ENCODE results near the gene NPHP4. TPM values are rescaled to one million over a fixed set of nuclear protein-coding genes. Genes with fewer than 3 reads are reported as not detected.

Gene NPHP4
- total and polyA plus RNA-seq, 9 of the 15 experiments (the other 6 are each of a cell fraction or from before 2014, with no cell fraction given): 0.52 to 26.2 (median 6.7) TPM

DNA sequence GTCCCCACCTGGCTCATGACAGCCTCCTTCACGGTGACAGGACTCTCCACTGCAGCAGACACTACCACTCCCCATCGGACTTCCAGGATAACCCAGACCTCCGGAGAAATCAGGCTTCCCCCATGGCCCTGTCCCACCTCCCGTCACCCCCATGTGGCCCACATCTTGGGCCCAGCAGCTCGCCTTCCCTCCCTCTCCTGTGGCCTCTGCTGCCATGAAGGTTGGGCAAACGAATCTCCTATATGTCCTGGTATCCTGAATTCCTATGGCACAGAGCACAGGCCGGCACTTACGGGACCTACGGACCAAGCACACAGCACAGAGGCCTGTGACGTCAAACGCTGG is 82.0 kb downstream of the NPHP4 start:
- ChIA-PET CTCF (ENCODE audit: low intra/inter-chr PET ratio) (no interaction called here), POLR2A (interaction anchor here (1.1 kb wide), 1 partner anchor 17 kb away, joined by 5 read pairs; no protein-coding TSS in a partner anchor)
- Histone ChIP-seq H2AFZ (ENCODE audit: low read depth, low read length) (no peak overlapping the region), H3K27ac (ENCODE audit: extremely low read depth, low read depth, low read length) (no peak overlapping the region), H3K79me2 (ENCODE audit: control insufficient read depth, insufficient read depth, low read length) (no peaks in the 10 kb centered on the region), H3K9me1 (ENCODE audit: control insufficient read depth, insufficient read depth, low read length) (no peaks in the 10 kb centered on the region), H3K4me3 (no peak overlapping the region), H3K9me3 (replicated peaks; ENCODE audit: control insufficient read depth, insufficient read depth, low read depth, low read length) (no peaks in the 10 kb centered on the region), H4K20me1 (replicated peaks; ENCODE audit: control insufficient read depth, insufficient read depth, low read length) (no peaks in the 10 kb centered on the region), H3K9ac (ENCODE audit: insufficient read depth in 1 of 2, low read depth in 2 of 2, low read length in 2 of 2) (peak overlapping the region in 1 of 2 experiments; percentile 53; a peak in 1 of 4 replicates), H3K27me3 (ENCODE audit: control insufficient read depth in 2 of 2, insufficient read depth in 2 of 2, low read length in 2 of 2) (no peaks in the 10 kb centered on the region), H3K4me2 (ENCODE audit: insufficient read depth, low read length) (no peak overlapping the region), H3K4me1 (replicated peaks in 1 of 2; ENCODE audit: control insufficient read depth in 2 of 2, insufficient read depth in 2 of 2, low read length in 2 of 2) (peaks cover 0 to 31% of the 10 kb centered on the region in 2 experiments; a peak in 1 of 5 replicates), H3K36me3 (ENCODE audit: control insufficient read depth, insufficient read depth, low read length) (peaks cover 20% of the 10 kb centered on the region; the same call in 1 of the 3 replicates)
- in situ Hi-C loops (cut with MboI): loop anchor here (10.0 kb wide), 1 partner anchor 405 kb away; no protein-coding TSS in a partner anchor
- TF ChIP-seq, protein P1, sequence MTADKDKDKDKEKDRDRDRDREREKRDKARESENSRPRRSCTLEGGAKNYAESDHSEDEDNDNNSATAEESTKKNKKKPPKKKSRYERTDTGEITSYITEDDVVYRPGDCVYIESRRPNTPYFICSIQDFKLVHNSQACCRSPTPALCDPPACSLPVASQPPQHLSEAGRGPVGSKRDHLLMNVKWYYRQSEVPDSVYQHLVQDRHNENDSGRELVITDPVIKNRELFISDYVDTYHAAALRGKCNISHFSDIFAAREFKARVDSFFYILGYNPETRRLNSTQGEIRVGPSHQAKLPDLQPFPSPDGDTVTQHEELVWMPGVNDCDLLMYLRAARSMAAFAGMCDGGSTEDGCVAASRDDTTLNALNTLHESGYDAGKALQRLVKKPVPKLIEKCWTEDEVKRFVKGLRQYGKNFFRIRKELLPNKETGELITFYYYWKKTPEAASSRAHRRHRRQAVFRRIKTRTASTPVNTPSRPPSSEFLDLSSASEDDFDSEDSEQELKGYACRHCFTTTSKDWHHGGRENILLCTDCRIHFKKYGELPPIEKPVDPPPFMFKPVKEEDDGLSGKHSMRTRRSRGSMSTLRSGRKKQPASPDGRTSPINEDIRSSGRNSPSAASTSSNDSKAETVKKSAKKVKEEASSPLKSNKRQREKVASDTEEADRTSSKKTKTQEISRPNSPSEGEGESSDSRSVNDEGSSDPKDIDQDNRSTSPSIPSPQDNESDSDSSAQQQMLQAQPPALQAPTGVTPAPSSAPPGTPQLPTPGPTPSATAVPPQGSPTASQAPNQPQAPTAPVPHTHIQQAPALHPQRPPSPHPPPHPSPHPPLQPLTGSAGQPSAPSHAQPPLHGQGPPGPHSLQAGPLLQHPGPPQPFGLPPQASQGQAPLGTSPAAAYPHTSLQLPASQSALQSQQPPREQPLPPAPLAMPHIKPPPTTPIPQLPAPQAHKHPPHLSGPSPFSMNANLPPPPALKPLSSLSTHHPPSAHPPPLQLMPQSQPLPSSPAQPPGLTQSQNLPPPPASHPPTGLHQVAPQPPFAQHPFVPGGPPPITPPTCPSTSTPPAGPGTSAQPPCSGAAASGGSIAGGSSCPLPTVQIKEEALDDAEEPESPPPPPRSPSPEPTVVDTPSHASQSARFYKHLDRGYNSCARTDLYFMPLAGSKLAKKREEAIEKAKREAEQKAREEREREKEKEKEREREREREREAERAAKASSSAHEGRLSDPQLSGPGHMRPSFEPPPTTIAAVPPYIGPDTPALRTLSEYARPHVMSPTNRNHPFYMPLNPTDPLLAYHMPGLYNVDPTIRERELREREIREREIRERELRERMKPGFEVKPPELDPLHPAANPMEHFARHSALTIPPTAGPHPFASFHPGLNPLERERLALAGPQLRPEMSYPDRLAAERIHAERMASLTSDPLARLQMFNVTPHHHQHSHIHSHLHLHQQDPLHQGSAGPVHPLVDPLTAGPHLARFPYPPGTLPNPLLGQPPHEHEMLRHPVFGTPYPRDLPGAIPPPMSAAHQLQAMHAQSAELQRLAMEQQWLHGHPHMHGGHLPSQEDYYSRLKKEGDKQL (CRISPR knock-in tag; IDR thresholded peaks at IDR 0.05; ENCODE audit: borderline replicate concordance): no peak
- TF ChIP-seq ZSCAN32 (CRISPR knock-in tag; IDR thresholded peaks at IDR 0.05) (no peak), NEUROD1 (IDR thresholded peaks at IDR 0.05; ENCODE audit: borderline replicate concordance, low read depth, low read length, partially characterized antibody) (no peak), SRSF7 (optimal IDR thresholded peaks at IDR 0.05; ENCODE audit: low read depth, low read length) (no peak)
- TF ChIP-seq, protein P2, sequence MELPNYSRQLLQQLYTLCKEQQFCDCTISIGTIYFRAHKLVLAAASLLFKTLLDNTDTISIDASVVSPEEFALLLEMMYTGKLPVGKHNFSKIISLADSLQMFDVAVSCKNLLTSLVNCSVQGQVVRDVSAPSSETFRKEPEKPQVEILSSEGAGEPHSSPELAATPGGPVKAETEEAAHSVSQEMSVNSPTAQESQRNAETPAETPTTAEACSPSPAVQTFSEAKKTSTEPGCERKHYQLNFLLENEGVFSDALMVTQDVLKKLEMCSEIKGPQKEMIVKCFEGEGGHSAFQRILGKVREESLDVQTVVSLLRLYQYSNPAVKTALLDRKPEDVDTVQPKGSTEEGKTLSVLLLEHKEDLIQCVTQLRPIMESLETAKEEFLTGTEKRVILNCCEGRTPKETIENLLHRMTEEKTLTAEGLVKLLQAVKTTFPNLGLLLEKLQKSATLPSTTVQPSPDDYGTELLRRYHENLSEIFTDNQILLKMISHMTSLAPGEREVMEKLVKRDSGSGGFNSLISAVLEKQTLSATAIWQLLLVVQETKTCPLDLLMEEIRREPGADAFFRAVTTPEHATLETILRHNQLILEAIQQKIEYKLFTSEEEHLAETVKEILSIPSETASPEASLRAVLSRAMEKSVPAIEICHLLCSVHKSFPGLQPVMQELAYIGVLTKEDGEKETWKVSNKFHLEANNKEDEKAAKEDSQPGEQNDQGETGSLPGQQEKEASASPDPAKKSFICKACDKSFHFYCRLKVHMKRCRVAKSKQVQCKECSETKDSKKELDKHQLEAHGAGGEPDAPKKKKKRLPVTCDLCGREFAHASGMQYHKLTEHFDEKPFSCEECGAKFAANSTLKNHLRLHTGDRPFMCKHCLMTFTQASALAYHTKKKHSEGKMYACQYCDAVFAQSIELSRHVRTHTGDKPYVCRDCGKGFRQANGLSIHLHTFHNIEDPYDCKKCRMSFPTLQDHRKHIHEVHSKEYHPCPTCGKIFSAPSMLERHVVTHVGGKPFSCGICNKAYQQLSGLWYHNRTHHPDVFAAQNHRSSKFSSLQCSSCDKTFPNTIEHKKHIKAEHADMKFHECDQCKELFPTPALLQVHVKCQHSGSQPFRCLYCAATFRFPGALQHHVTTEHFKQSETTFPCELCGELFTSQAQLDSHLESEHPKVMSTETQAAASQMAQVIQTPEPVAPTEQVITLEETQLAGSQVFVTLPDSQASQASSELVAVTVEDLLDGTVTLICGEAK (IDR thresholded peaks at IDR 0.05): no peak
- TF ChIP-seq, protein P2 (CRISPR knock-in tag; IDR thresholded peaks at IDR 0.05): no peak
- no peak for DNase-seq (ENCODE audit: extremely low read depth in 1 of 4, low spot score in 3 of 4)
- ATAC-seq: no peak
- WGBS (ENCODE audit: insufficient coverage, low coverage, missing lambda C conversion rate): 66% methylated on average over 11 of the region's 11 CpGs
- no peak for FAIRE-seq
- intact Hi-C loops (cut with micrococcal nuclease): loop anchor here (10.0 kb wide), 1 partner anchor 275 kb away; no protein-coding TSS in a partner anchor
- BruUV-seq (replicated peaks): no TSS peak
